Mononuclear cell (primary cell): ENCODE data around the gene TSHZ2. TPM values are rescaled to one million over a fixed set of nuclear protein-coding genes. Genes with fewer than 3 reads are reported as not detected.

Experiments
- H3K27me3 ChIP-seq: 2 replicates; pipeline ENCODE4 v1.6.0; 2011; ENCODE audit warnings: low read length, control low read depth; ENCODE audit not compliant: insufficient read depth
- H3K4me1 ChIP-seq: 2 replicates; pipeline ENCODE4 v1.5.1; 2011; ENCODE audit warnings: mild to moderate bottlenecking, low read length, control low read depth; ENCODE audit not compliant: insufficient read depth
- H3K4me3 ChIP-seq: 2 replicates; pipeline ENCODE4 v1.5.1; 2011; ENCODE audit warnings: mild to moderate bottlenecking, low read length, moderate library complexity
- H3K9me3 ChIP-seq: 2 replicates; pipeline ENCODE4 v1.5.1; 2011; ENCODE audit warnings: low read depth, mild to moderate bottlenecking, control low read depth, low read length
- total RNA-seq: library from RNA; depleted of rRNA; stranded (reverse); fragments of >200 nt; gene quantifications from one replicate; pipeline ENCODE4 v1.2.3, GENCODE V29; 2012

The TSHZ2 gene
- total RNA-seq, 1 donor, result 21.3 TPM

DNA sequence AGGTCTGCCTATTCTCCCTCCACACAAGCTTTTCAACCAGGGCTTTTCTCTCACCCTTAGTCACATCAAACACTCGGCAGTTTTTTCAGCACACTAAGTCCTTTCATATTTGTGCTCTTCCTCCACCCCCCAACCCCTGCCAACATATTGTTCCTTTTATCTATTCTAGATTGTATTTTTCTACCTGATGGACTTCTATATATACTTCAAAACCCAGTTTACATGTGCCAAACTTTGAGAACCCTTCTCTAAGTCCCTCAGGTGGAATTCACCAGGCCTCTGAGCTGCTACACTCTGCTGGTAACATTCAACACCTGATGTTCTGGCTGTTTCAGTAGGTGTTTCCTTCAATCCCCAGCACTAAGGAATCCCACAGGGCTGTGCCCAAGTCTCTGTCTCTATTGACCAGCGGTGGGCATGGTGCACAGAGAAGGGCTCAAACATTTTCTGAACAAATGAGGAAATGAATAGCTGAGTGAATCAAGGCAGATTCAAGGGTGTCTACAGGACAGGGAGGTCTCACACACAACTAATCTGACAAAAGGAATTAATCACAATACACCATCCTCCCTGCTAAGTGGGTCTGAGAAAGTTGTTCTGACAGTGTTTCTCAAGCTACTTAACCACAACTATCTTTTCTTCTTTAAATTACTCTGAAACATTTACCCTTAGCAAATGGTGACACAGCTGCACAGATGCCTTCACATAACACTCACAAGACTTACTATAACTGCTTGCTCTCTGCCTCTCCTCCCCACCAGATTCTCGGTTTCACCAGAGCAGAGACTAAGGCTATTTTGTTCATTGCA lies 166.5 kb downstream of the TSHZ2 start:
- Histone ChIP-seq H3K27me3 (no peaks in the 10 kb centered on the region), H3K9me3 (no peaks in the 10 kb centered on the region), H3K4me1 (no peaks in the 10 kb centered on the region), H3K4me3 (no peak overlapping the region)

DNA sequence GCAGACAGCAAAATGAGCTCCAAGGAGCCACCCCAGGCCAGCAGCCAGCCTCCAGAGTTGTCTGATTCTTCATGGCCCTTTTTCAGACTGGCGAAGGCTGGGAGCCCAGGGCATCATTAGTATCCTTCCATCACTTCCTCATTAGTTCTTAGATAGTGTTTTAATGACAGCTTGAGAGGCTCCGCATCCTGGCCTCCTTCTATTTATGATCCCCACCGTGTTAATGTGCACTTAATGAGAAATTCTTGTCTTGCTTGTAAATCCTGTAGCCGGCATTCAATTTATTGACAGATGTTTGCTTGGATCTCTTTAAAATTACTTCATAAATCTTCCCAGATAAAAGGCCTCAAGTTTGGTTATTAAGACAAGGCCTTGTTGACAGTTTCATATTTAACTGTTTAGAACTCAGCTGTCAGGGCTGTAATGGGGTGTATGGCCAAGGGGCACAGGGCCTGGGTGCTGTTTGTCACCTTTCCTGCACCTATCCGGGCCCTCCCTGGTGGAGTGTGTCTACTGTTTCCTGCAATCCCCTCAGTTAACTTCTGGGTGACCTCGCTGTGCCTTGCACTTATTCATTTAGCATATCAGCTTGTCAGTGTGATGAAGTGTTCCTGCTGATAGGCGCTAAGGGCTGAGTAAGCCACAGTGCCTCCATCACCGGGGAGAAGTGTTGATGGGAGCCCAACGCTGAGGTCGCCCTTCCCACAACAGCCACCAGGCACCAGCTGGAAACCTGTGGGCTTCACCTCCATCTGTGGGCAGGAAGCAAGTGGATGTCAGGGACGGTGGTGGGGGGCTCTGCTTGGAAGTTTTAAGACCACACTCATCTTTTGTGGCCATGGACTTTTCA lies 169.3 kb downstream of the TSHZ2 start:
- Histone ChIP-seq H3K4me3 (no peak overlapping the region), H3K27me3 (no peaks in the 10 kb centered on the region), H3K4me1 (no peaks in the 10 kb centered on the region), H3K9me3 (no peaks in the 10 kb centered on the region)

DNA sequence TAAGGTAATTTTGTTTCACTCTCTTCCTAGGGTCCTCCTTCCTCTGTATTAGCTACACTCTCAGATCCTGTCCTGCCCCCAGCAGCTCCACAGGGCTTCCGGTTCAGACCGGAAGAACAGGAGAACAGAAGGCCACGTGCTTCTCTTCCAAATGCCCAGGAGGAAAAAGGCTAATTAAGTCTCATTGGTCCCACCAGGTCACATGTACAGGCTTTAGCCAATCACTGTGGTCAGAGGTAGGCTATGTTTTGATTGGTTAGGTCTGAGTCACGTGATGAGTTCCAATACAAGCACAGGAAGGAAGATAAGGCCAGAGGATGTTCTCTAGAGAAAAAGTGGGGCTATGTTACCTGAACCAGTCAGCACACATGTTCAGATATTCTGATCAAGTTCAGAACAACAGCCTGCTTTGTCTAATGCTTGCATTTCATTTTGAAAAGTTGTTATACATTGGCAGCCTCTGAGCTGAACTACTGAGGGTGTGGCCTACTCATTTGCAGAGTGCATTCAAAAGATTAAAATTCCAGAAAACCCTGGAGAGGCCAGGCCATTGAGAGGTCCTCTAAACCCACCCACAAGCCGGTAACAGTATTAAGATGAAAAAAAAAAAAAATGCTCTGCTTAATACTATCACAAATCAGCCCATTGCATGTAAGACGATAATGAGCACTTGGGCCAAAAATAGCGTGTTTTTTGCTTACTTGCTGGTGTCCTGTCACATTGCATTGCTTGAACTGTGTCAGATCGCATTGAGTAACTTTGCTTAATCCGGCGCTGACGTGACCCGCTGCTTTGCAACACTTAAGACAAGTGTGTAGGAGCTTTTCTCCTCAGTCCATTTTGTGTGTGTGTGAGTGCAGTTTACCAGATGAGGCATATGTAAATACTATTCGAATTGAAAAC lies 170.3 kb downstream of the TSHZ2 start:
- Histone ChIP-seq H3K9me3 (no peaks in the 10 kb centered on the region), H3K4me3 (no peak overlapping the region), H3K4me1 (no peaks in the 10 kb centered on the region), H3K27me3 (no peaks in the 10 kb centered on the region)

DNA sequence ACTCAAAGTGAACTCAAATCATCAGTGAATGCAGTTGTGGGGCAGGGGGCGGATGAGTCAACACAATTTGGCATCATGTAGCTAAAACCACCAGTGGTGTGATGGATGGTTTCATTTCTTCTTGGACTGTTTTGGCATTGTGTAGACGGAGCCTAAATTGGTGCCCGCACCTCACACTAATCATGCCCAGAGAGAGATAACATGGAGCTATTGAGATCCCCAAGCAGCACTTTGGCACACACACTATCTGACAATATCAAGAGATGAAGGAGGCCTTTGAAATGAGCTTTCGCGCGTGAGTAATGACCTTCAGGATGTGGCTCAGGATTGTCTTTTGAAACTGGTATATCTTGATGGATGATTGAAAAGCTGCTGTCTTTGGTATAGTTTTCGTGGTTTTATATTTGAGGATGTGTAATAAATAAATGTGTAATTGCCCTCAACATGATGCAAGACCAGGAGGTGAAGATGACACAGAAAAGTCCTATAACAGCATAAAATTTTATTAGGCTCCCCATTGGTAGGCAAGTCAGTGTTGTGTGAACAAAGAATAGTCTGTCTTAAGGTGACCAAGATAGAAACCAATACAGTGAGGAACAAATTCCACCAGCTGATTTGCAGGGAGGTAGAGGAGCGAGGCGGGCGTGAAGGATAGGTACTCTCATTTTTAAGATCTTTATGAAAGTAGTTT lies 174.2 kb downstream of the TSHZ2 start:
- Histone ChIP-seq H3K9me3 (no peaks in the 10 kb centered on the region), H3K4me3 (no peak overlapping the region), H3K27me3 (no peaks in the 10 kb centered on the region), H3K4me1 (no peaks in the 10 kb centered on the region)

DNA sequence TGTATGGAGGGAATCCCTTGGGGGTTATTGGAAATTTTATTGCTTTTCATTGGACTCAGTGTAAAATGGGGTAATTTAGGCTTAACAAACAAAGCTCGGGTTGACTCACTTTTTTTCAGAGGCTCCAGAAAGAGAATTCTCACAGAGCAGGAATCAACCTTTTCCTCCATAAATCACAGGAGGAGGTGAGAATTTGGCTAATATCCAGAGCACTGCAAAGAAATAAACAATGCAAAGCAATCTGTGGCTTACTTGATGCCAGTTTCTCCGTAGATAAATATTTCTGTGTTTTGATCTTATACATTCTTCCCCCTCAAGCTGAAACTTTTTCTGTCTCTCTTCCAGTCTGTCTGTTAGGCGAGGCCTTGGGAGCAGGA lies 176.6 kb downstream of the TSHZ2 start:
- Histone ChIP-seq H3K27me3 (no peaks in the 10 kb centered on the region), H3K4me1 (no peaks in the 10 kb centered on the region), H3K4me3 (no peak overlapping the region), H3K9me3 (no peaks in the 10 kb centered on the region)

DNA sequence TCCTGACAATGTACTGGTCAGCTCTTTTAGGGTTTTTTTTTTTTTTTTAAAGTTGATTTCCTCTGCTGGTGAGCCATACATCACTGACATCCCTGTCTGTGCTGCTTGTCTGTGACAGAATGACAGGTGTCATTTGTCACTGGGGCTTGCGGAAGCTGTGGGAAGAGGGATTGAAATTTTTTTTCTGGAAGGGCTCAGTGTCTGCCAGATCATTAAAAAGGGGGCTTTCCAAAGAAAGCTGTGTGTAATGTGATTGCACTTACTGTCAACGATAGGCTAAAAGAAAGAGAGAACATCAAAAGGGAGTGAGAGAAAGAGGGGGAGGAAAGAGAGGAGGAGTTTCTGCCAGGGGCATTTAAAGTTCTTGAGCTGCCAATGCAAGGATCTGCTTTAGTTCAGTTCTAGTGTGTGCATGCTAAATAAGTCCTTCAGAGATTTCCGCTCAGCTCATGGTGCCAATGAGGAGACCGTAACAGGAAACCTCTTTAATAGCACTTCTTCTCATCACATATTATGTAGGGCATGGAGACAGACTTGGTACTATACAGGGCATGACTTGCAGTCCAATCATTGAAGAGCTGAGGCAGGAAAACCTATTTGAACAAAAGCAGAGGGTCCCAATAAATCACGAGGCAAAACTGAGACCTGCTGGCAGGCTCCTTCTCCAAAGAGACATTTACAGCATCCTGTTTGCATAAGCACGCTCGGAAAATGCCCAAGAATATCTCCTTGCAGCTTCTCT lies 177.2 kb downstream of the TSHZ2 start:
- Histone ChIP-seq H3K27me3 (no peaks in the 10 kb centered on the region), H3K9me3 (no peaks in the 10 kb centered on the region), H3K4me3 (no peak overlapping the region), H3K4me1 (no peaks in the 10 kb centered on the region)

DNA sequence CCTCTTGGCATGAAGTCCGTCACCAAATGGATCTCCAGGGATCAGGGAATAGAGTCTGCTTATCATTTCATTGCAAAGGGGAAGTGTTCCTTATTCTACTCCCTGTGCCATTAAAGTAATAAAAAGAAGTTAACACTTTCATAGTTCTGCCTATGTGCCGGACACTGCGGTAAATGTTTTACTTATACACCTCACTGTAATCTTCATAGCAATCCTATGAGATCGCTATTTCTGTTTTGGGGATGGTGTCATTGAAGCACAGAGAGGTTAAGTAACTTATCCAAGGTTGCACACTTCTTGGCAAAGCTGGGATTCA lies 177.7 kb downstream of the TSHZ2 start:
- Histone ChIP-seq H3K27me3 (no peaks in the 10 kb centered on the region), H3K4me3 (no peak overlapping the region), H3K9me3 (no peaks in the 10 kb centered on the region), H3K4me1 (no peaks in the 10 kb centered on the region)

DNA sequence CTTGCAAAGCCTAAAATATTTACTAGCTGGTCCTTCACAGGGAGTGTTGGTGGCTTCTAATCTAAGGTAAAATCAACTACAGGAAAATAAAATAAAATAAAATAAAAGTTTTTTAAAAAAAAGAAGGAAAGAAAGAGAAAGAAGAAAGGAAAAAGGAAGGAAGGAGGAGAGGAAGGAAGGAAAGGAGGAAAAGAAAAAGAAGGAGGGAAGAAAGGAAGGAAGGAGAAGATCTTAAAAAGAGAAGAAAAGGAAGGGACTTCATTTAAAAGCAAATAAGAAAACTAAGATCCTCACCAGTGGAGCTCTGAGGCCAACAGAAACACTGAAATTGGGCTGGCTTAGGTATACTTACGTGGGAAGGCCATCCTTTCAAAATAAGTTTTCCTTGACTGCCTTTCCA lies 178.4 kb downstream of the TSHZ2 start:
- Histone ChIP-seq H3K27me3 (no peaks in the 10 kb centered on the region), H3K4me3 (no peak overlapping the region), H3K9me3 (no peaks in the 10 kb centered on the region), H3K4me1 (no peaks in the 10 kb centered on the region)

DNA sequence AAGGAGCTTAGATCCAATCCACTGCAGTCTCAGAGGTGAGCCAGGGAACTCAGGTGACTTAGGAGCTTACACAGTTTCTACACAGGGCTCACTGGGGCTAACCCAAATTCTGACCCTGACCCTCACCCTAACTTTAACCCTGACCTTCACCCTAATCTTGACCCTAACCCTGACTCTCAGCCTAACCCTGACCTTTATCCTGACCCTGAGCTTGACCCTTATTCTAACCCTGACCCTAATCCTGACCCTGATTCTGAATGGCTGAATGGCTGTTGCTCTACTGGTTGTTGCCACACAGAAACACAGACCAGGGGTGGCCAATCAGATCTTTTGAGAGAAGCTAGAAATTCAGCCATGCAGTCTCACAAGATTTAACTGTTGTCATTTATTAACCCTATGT lies 180.1 kb downstream of the TSHZ2 start:
- Histone ChIP-seq H3K9me3 (no peaks in the 10 kb centered on the region), H3K4me1 (no peaks in the 10 kb centered on the region), H3K27me3 (no peaks in the 10 kb centered on the region), H3K4me3 (no peak overlapping the region)

DNA sequence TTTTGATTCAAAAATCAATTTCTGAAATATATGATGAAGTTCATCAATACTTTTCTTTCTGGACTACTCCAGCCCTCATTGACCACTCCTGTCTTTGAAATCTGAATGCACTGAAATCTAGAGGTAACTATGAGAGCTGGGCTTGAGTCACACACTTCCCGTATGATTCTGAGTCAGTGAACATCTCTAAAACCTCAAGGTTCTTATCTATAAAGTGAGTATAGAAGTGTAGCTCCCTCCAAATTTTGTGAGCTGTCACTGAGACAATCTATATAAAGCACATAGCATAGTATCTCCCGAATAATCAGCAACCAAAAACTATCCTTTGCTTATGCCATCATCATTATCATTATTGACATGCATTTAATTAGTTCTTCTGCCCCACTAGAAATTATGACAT lies 182.4 kb downstream of the TSHZ2 start:
- Histone ChIP-seq H3K9me3 (no peaks in the 10 kb centered on the region), H3K4me3 (no peak overlapping the region), H3K4me1 (no peaks in the 10 kb centered on the region), H3K27me3 (no peaks in the 10 kb centered on the region)

DNA sequence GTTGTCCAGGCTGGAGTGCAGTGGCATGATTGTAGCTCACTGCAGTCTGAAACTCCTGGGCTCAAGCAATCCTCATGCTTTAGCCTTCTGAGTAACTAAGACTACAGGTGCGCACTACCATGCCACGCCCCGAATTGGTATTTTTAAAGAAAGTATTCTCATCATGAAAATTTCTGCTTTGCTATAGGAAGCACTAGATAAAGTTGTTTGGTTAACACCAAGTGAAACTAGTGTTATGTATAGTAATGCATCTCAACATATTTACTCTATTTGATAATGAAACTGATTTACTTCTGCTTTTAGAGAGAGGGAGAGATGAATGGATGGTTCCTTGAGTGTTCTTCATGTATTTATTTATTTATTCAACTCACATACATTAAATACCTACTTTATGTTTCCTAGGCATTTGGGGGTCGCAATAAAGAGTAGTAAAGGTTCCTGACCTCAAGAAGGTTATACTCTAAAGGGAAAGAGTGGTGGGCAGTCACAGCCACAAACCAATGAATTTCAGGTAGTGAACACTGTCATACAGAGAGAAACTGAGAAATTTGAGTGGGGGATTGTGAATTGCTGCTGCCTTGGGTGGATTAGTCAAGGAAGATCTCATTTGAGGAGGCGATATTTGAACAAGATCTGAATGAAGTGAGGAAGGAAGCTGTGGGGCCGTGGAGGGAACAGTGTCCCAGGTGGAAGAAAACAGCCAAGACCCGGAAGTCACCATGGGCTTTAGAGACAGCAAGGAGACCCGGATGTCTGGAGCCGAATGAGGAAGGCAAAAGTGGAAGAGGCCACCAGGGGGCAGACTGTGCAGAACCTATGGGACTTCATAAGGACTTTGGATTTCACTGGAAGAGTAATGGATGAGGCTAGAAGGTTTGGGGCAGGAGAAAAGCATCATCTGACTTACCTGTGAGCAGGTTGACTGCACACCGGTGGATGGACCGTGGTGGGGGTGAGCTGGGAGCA lies 185.6 kb downstream of the TSHZ2 start:
- Histone ChIP-seq H3K4me3 (no peak overlapping the region), H3K9me3 (no peaks in the 10 kb centered on the region), H3K4me1 (no peaks in the 10 kb centered on the region), H3K27me3 (no peaks in the 10 kb centered on the region)

DNA sequence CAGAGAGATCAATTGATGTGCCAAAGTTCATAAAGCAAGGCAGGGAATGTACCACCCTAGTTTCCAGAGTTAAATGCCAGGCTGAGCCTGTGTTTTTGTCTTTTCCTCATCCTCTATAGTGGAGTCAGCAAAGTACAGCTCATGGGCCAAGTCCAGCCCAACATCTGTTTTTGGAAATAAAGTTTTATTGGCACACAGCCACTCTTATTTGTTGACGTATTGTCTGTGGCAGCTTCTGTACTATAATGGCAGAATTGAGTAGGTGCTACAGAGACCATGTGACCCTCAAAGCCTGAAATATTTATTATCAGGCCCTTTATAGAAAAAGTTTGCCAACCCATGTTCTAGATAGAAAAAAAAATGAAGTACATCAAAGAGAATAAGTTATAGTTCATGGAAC lies 187.0 kb downstream of the TSHZ2 start:
- H3K27me3 ChIP-seq, result no peaks in the 10 kb centered on the region
- no peak overlapping the region for H3K4me3 ChIP-seq
- H3K9me3 ChIP-seq, result no peaks in the 10 kb centered on the region
- no peaks in the 10 kb centered on the region for H3K4me1 ChIP-seq

DNA sequence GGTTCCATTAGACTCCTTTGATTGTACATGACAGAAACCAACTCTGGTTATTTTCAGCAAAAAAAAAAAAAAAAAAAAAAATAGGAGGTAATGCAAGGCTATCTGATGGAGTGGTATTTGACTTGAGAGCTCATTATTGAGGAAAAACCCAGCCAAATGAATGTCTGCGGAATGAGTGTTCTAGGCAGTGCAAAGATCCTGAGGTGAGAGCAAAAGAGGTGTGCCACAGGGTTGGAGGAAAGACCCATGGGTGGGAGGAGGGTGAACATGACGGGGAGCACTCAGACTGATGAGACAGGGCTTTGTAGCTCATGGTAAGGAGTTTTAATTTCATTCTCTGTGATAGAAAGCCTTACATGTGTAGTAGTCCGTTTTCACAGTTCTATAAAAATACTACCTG lies 188.9 kb downstream of the TSHZ2 start:
- Histone ChIP-seq H3K4me3 (no peak overlapping the region), H3K9me3 (no peaks in the 10 kb centered on the region), H3K27me3 (no peaks in the 10 kb centered on the region), H3K4me1 (no peaks in the 10 kb centered on the region)
